HEK293T (cell line): ENCODE measurements around the gene OR4E1.

Experiments
- CTCF ChIA-PET: fragments of 350-600 bp; formaldehyde crosslinking; extraction: SDS; loops from one replicate; lab custom pipeline; 2021; ENCODE audit warnings: antibody characterized with exemption, inconsistent platforms; lab: Yijun Ruan, JAX
- POLR2A ChIA-PET: fragments of 350-600 bp; formaldehyde crosslinking; extraction: SDS; loops from one replicate; lab custom pipeline; 2020; ENCODE audit warnings: antibody characterized with exemption, inconsistent platforms; lab: Yijun Ruan, JAX
- DNase-seq: peaks from one replicate; pipeline ENCODE4 v3.0.0; 2012; ENCODE audit warnings: mixed read lengths; ENCODE audit errors: extremely low spot score
- ARNT ChIP-seq: fragments of 450-650 bp; IDR thresholded peaks from 2 replicates; pipeline ENCODE4 v1.6.1; 2017; ENCODE audit warnings: mild to moderate bottlenecking
- BHLHE40 ChIP-seq: fragments of 450-650 bp; IDR thresholded peaks from 2 replicates; pipeline ENCODE4 v1.6.1; 2016; ENCODE audit warnings: mild to moderate bottlenecking, moderate library complexity, borderline replicate concordance
- CTBP1 ChIP-seq: fragments of 450-650 bp; IDR thresholded peaks from 2 replicates; pipeline ENCODE4 v1.6.1; 2016; ENCODE audit warnings: borderline replicate concordance
- ELF4 ChIP-seq: fragments of 450-650 bp; IDR thresholded peaks from 2 replicates; pipeline ENCODE4 v1.6.1; 2017; ENCODE audit warnings: antibody characterized with exemption
- FOXA1 ChIP-seq: fragments of 450-650 bp; IDR thresholded peaks from 2 replicates; pipeline ENCODE4 v1.6.1; 2016; ENCODE audit warnings: mild to moderate bottlenecking
- FOXK2 ChIP-seq: fragments of 450-650 bp; IDR thresholded peaks from 2 replicates; pipeline ENCODE4 v1.6.1; 2016; ENCODE audit warnings: mild to moderate bottlenecking
- FOXM1 ChIP-seq: fragments of 450-650 bp; IDR thresholded peaks from 2 replicates; pipeline ENCODE4 v1.6.1; 2017; ENCODE audit warnings: mild to moderate bottlenecking, borderline replicate concordance
- HDGF ChIP-seq: fragments of 450-650 bp; IDR thresholded peaks from 2 replicates; pipeline ENCODE4 v1.6.1; 2017; ENCODE audit warnings: antibody characterized with exemption, borderline replicate concordance
- L3MBTL2 ChIP-seq: fragments of 450-650 bp; conservative IDR thresholded peaks from 2 replicates; pipeline ENCODE4 v1.6.1; 2016; ENCODE audit warnings: mild to moderate bottlenecking
- LEF1 ChIP-seq: fragments of 450-650 bp; IDR thresholded peaks from 2 replicates; pipeline ENCODE4 v1.6.1; 2017; ENCODE audit warnings: mild to moderate bottlenecking, borderline replicate concordance
- NFRKB ChIP-seq: fragments of 450-650 bp; IDR thresholded peaks from 2 replicates; pipeline ENCODE4 v1.6.1; 2016; ENCODE audit warnings: mild to moderate bottlenecking, moderate library complexity
- PKNOX1 ChIP-seq: fragments of 450-650 bp; IDR thresholded peaks from 2 replicates; pipeline ENCODE4 v1.6.1; 2016
- SP1 ChIP-seq: fragments of 450-650 bp; IDR thresholded peaks from 2 replicates; pipeline ENCODE4 v1.6.1; 2017
- SUZ12 ChIP-seq: fragments of 450-650 bp; IDR thresholded peaks from 2 replicates; pipeline ENCODE4 v1.6.1; 2016; ENCODE audit warnings: mild to moderate bottlenecking
- TARDBP ChIP-seq: fragments of 450-650 bp; IDR thresholded peaks from 2 replicates; pipeline ENCODE4 v1.6.1; 2016
- ZNF384 ChIP-seq: fragments of 450-650 bp; IDR thresholded peaks from 2 replicates; pipeline ENCODE4 v1.6.1; 2016

OR4E1 gene

GRCh38 chr14:21686468-21686867 is 12.8 kb upstream of the OR4E1 start:
- ChIA-PET CTCF (interaction anchor here (0.5 kb wide), 1 partner anchor 45 kb away, joined by 4 read pairs; no protein-coding TSS in a partner anchor), POLR2A (no interaction called here)
- no peak for DNase-seq
- TF ChIP-seq BHLHE40, result no peak
- TF ChIP-seq L3MBTL2, result no peak
- TF ChIP-seq ZNF384, result no peak
- TF ChIP-seq HDGF, result no peak
- no peak for TF ChIP-seq LEF1

GRCh38 chr14:21680072-21680471 is 6.5 kb upstream of the OR4E1 start:
- DNase-seq, result no peak
- POLR2A ChIA-PET, result interaction anchor here (0.6 kb wide), 1 partner anchor 169 kb away, joined by 3 read pairs; the partner anchor contains the start of gene METTL3
- no peak for TF ChIP-seq FOXM1
- no peak for TF ChIP-seq FOXA1
- TF ChIP-seq PKNOX1, result no peak
- TF ChIP-seq ZNF384, result no peak
- no peak for TF ChIP-seq SUZ12
- no peak for TF ChIP-seq CTBP1
- TF ChIP-seq FOXK2, result no peak
- no peak for TF ChIP-seq SP1
- no peak for TF ChIP-seq HDGF
- no peak for TF ChIP-seq NFRKB
- no peak for TF ChIP-seq L3MBTL2
- no peak for TF ChIP-seq BHLHE40
- no peak for TF ChIP-seq ELF4
- no peak for TF ChIP-seq ARNT
- no peak for TF ChIP-seq TARDBP
- TF ChIP-seq LEF1, result no peak
- CTCF ChIA-PET, result no interaction called here

DNA sequence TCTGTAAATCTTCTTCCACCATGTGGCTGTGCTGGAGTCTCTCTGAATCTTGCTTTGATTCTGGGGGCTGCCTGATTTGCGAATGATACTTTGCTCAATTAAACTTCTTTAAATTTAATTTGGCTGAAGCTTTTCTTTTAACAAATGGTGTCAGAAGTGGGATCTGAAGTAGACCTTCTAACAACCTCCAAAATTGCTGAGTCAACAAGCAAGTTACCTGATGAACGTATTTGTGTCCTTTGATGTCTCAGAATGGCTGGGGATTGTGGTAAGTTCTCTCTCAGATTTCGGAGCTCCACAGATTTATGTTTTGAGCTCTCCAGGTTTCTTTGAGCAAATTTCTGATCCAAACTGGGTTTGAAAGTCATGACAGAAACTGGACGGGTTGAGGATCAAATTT is 1.9 kb upstream of the OR4E1 start:
- ChIA-PET CTCF (no interaction called here), POLR2A (no interaction called here)
- TF ChIP-seq BHLHE40 (no peak), SP1 (no peak), HDGF (no peak), ELF4 (no peak), NFRKB (no peak), L3MBTL2 (no peak), SUZ12 (no peak), FOXK2 (no peak), FOXA1 (no peak), CTBP1 (no peak), LEF1 (no peak), FOXM1 (no peak)
- no peak for DNase-seq

- ChIA-PET CTCF (no interaction called here), POLR2A (no interaction called here)
- no peak for TF ChIP-seq LEF1
- no peak for TF ChIP-seq CTBP1
- TF ChIP-seq ARNT, result no peak
- TF ChIP-seq L3MBTL2, result no peak
- no peak for TF ChIP-seq HDGF
- TF ChIP-seq FOXA1, result no peak
- TF ChIP-seq BHLHE40, result no peak
- no peak for TF ChIP-seq ZNF384
- TF ChIP-seq SP1, result no peak
- no peak for TF ChIP-seq FOXM1
- TF ChIP-seq ELF4, result no peak
- no peak for TF ChIP-seq SUZ12
- TF ChIP-seq PKNOX1, result no peak
- TF ChIP-seq NFRKB, result no peak
- no peak for TF ChIP-seq TARDBP
- no peak for TF ChIP-seq FOXK2
- no peak for DNase-seq
These were observed 1.5 kb downstream of the OR4E1 start for GRCh38 chr14:21672116-21672515.

GRCh38 chr14:21671371-21671770 is 2.2 kb downstream of the OR4E1 start:
- TF ChIP-seq SUZ12 (no peak), SP1 (no peak), HDGF (no peak), L3MBTL2 (no peak), FOXA1 (no peak), TARDBP (no peak), FOXK2 (no peak), BHLHE40 (no peak), PKNOX1 (no peak), FOXM1 (no peak), ELF4 (no peak), ARNT (no peak), ZNF384 (no peak)
- no peak for DNase-seq
- POLR2A ChIA-PET, result no interaction called here
- CTCF ChIA-PET, result interaction anchor here (0.6 kb wide), 1 partner anchor 30 kb away, joined by 4 read pairs; no protein-coding TSS in a partner anchor

GRCh38 chr14:21669284-21669683 is 4.3 kb downstream of the OR4E1 start:
- no peak for TF ChIP-seq ARNT
- TF ChIP-seq BHLHE40, result no peak
- TF ChIP-seq CTBP1, result no peak
- TF ChIP-seq FOXK2, result no peak
- TF ChIP-seq SUZ12, result no peak
- TF ChIP-seq FOXA1, result no peak
- no peak for TF ChIP-seq FOXM1
- TF ChIP-seq NFRKB, result no peak
- TF ChIP-seq HDGF, result no peak
- TF ChIP-seq ELF4, result no peak
- TF ChIP-seq LEF1, result no peak
- no peak for TF ChIP-seq TARDBP
- no peak for DNase-seq
- POLR2A ChIA-PET, result no interaction called here
- CTCF ChIA-PET, result interaction anchor here (0.7 kb wide), 1 partner anchor 28 kb away, joined by 3 read pairs; no protein-coding TSS in a partner anchor
